Activated CD4-positive, alpha-beta memory T cell treated with anti-CD3 and anti-CD28 coated beads, Interleukin-2, amount 10 ng/mL, durations not matched to agents 7 days and 5 days (primary cell): ENCODE results near the gene CFAP46. TPM values are rescaled to one million over a fixed set of nuclear protein-coding genes. Genes with fewer than 3 reads are reported as not detected.

Experiments
- CTCF ChIA-PET: fragments of 350-600 bp; sonication (Branson Sonifier 250); formaldehyde crosslinking; loops from one replicate; lab custom pipeline; 2021; ENCODE audit warnings: antibody characterized with exemption, inconsistent platforms; lab: Charles Lee
- POLR2A ChIA-PET: fragments of 350-600 bp; sonication (Branson Sonifier 250); formaldehyde crosslinking; loops from one replicate; lab custom pipeline; 2021; ENCODE audit warnings: antibody characterized with exemption; lab: Charles Lee
- DNase-seq: peaks from one replicate; pipeline ENCODE4 v3.0.0-alpha.2; 2020
- H3K27ac Mint-ChIP-seq: one replicate; pipeline ENCODE4 v1.8.0; 2021; ENCODE audit warnings: mild to moderate bottlenecking, mixed read lengths
- H3K27me3 Mint-ChIP-seq: one replicate; pipeline ENCODE4 v1.8.0; 2021; ENCODE audit warnings: mixed read lengths
- H3K36me3 Mint-ChIP-seq: one replicate; pipeline ENCODE4 v1.8.0; 2021; ENCODE audit warnings: low read depth, mixed read lengths
- H3K4me1 Mint-ChIP-seq: one replicate; pipeline ENCODE4 v1.8.0; 2021; ENCODE audit warnings: mixed read lengths
- H3K4me3 Mint-ChIP-seq: one replicate; pipeline ENCODE4 v1.8.0; 2021; ENCODE audit warnings: mild to moderate bottlenecking, mixed read lengths
- H3K9me3 Mint-ChIP-seq: one replicate; pipeline ENCODE4 v1.8.0; 2021; ENCODE audit warnings: mixed read lengths
- total RNA-seq, 2 experiments: library from RNA; stranded (reverse); gene quantifications; one replicate each; pipeline ENCODE4 v1.2.3, GENCODE V29; 2021

The CFAP46 gene
- total RNA-seq, 2 experiments from 2014 or later, result not detected

- ChIA-PET CTCF (no interaction called here), POLR2A (no interaction called here)
- peaks cover 11% of the 10 kb centered on the region for H3K36me3 Mint-ChIP-seq
- DNase-seq, result no peak
- H3K27ac Mint-ChIP-seq, result no peak overlapping the region
- no peaks in the 10 kb centered on the region for H3K4me1 Mint-ChIP-seq
- peaks cover 8% of the 10 kb centered on the region for H3K9me3 Mint-ChIP-seq
- no peaks in the 10 kb centered on the region for H3K27me3 Mint-ChIP-seq
- H3K4me3 Mint-ChIP-seq, result no peak overlapping the region
Measured at GRCh38 chr10:132758865-132759264, 183.5 kb downstream of the CFAP46 start.

Other genes with a start within 250 kb of the CFAP46 start
- not detected for gene NKX6-2, start 156.4 kb downstream of the CFAP46 start, total RNA-seq
- gene ADGRA1, start 145.4 kb upstream of the CFAP46 start, total RNA-seq, result not detected
- 1 to 10 TPM in 1 of 2 experiments, under 1 TPM in 1; 0.55 to 1.2 TPM for gene KNDC1, start 217.6 kb upstream of the CFAP46 start, total RNA-seq